A549 (cell line): ENCODE results near the gene FIZ1.

Experiments used
- KDM1A ChIP-seq: fragments of 200-600 bp; sonication (generic); IDR thresholded peaks from 2 replicates; pipeline ENCODE4 v1.6.1; 2016; ENCODE audit warnings: low read depth, mild to moderate bottlenecking
- RFX5 ChIP-seq: fragments of 450-650 bp; IDR thresholded peaks from 2 replicates; pipeline ENCODE4 v1.7.1; 2014; ENCODE audit warnings: antibody characterized with exemption, mild to moderate bottlenecking, moderate library complexity

- TF ChIP-seq RFX5 (no peak), KDM1A (no peak)
These were observed 5.9 kb upstream of the FIZ1 start for GRCh38 chr19:55605207-55605636.
